Adrenal gland (tissue), 12 donors: ENCODE data around the gene GNAT1. TPM values are rescaled to one million over a fixed set of nuclear protein-coding genes. Genes with fewer than 3 reads are reported as not detected.

ENCODE experiments used
- DNase-seq, 7 donors: peaks; one replicate each; pipeline ENCODE4 v3.0.0-alpha.2; 2019 to 2020
- H3K27ac ChIP-seq, 5 donors: fragments of 200-600 bp; sonication (generic) in 4 of 5; 1 replicate in 3 of 5; 2 replicates in 2 of 5; pipeline versions ENCODE4 v1.5.1 to v1.8.0; 2016 to 2020; ENCODE audit warnings: mild to moderate bottlenecking in 1 of 5
- H3K27me3 ChIP-seq: fragments of 200-600 bp; 2 replicates; pipeline ENCODE4 v1.8.0; 2021
- H3K36me3 ChIP-seq, 2 donors: fragments of 200-600 bp; replicated peaks in 1 of 2; 1 replicate in 1 of 2; 2 replicates in 1 of 2; pipeline versions ENCODE4 v1.5.1 to v1.8.0; 2018 to 2022
- H3K4me1 ChIP-seq, 2 donors: fragments of 200-600 bp; replicated peaks in 1 of 2; 1 replicate in 1 of 2; 2 replicates in 1 of 2; pipeline versions ENCODE4 v1.5.1 to v1.8.0; 2018 to 2021
- H3K4me3 ChIP-seq, 4 donors: fragments of 200-600 bp; sonication (generic) in 3 of 4; one replicate each; pipeline ENCODE4 v1.5.1; 2016 to 2018
- H3K9me3 ChIP-seq, 3 donors: fragments of 200-600 bp; sonication (generic) in 1 of 3; replicated peaks in 1 of 3; 1 replicate in 2 of 3; 2 replicates in 1 of 3; pipeline versions ENCODE4 v1.5.1 to v1.8.0; 2016 to 2021
- POLR2A ChIP-seq, 2 donors: fragments of 450-650 bp; IDR thresholded peaks; one replicate each; pipeline ENCODE4 v1.6.1; 2017; ENCODE audit warnings: antibody characterized with exemption in 2 of 2, mild to moderate bottlenecking in 2 of 2, moderate library complexity in 1 of 2
- WGBS, 4 donors: extraction: QIAGEN DNeasy Blood & Tissue Kit in 2 of 4; methylation state at CpG; one replicate each; pipeline versions ENCODE4 v1.1.5 to v1.1.7; 2013 to 2017; 5-methylcytosine and 5-hydroxymethylcytosine counted together
- intact Hi-C, 2 donors: fragments of 100-400 bp; cut with DNase I; formaldehyde crosslinking; loops; one replicate each; pipeline versions ENCODE4 v1.14.1 to v1.15.0; 2022 to 2023
- polyA plus RNA-seq, 3 donors: library from polyadenylated mRNA; stranded (reverse); fragments of 200-250 nt in 2 of 3; fragments of 350-450 nt in 1 of 3; fragmentation: Illumina TruSeq in 1 of 3; extraction: RNeasy Lipid Tissue Mini Kit (QIAGEN cat#74804) in 1 of 3; gene quantifications; one replicate each; pipeline ENCODE4 v1.2.3, GENCODE V29; 2013 to 2014
- total RNA-seq, 9 donors: library from RNA; depleted of rRNA in 4 of 9; stranded (reverse); fragments of >200 nt in 4 of 9; fragments of 120-200 nt in 1 of 9; fragmentation: NEBNext Ultra II Directional in 1 of 9; extraction: Animal tissue kit (Norgen Biotek cat#: 25700) in 1 of 9; gene quantifications; one replicate each; pipeline versions ENCODE4 v1.1.0 to v1.2.4, GENCODE V29; 2013 to 2023
- TF ChIP-seq, protein P1 (sequence below), 6 experiments: fragments of 450-650 bp in 4 of 6; fragments of 200-600 bp in 2 of 6; sonication (generic) in 1 of 6; IDR thresholded peaks; 1 replicate in 5 of 6; 2 replicates in 1 of 6; pipeline versions ENCODE4 v1.5.1 to v1.8.0; 2016 to 2021; ENCODE audit warnings: antibody characterized with exemption in 6 of 6, mild to moderate bottlenecking in 2 of 6, moderate library complexity in 1 of 6
- donor health status: healthy with polysubstance abuse.
- donor health status: Bipolar disorder and iron deficiency.
- donor health status: DM: yes; HTN: yes; CAD: no.
- donor health status: DM: no; HTN: no; CAD: no.
- donor health status: DM: no; HTN: no; CAD: no.
- donor health status: DM: yes; HTN: yes; CAD: no.

GNAT1 gene
- total and polyA plus RNA-seq, 12 donors: not detected

DNA sequence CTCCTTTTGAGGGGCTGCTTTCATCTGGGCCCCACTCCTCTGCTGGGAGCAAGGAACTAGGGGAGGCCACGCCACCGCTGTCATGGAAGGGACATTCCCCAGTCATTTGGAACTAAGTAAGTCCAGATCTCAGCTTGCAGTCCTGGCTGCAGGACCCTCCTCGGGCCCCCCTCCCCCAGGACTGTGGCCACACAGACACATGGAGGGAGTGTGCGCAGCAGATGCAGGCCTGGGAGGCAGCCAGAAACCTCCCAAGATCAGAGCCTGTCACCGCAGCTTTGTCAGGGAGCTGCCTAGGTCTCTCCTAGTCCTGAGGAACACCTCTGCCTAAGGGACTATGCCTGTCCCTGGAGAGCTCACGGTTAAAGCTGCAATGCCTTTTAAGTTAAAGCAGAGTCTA is 43.5 kb upstream of the GNAT1 start:
- Histone ChIP-seq H3K36me3 (no peaks in the 10 kb centered on the region), H3K27me3 (no peaks in the 10 kb centered on the region), H3K4me3 (no peak overlapping the region), H3K4me1 (no peaks in the 10 kb centered on the region), H3K27ac (no peak overlapping the region), H3K9me3 (no peaks in the 10 kb centered on the region)
- intact Hi-C loops: no loop called here
- TF ChIP-seq, protein P1, sequence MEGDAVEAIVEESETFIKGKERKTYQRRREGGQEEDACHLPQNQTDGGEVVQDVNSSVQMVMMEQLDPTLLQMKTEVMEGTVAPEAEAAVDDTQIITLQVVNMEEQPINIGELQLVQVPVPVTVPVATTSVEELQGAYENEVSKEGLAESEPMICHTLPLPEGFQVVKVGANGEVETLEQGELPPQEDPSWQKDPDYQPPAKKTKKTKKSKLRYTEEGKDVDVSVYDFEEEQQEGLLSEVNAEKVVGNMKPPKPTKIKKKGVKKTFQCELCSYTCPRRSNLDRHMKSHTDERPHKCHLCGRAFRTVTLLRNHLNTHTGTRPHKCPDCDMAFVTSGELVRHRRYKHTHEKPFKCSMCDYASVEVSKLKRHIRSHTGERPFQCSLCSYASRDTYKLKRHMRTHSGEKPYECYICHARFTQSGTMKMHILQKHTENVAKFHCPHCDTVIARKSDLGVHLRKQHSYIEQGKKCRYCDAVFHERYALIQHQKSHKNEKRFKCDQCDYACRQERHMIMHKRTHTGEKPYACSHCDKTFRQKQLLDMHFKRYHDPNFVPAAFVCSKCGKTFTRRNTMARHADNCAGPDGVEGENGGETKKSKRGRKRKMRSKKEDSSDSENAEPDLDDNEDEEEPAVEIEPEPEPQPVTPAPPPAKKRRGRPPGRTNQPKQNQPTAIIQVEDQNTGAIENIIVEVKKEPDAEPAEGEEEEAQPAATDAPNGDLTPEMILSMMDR (IDR thresholded peaks at IDR 0.05): no peak
- no peak for TF ChIP-seq POLR2A (IDR thresholded peaks at IDR 0.05)
- no peak for DNase-seq
- WGBS, 4 donors: 65 to 81% (median 74%) methylated on average over 1 to 6 of the region's 6 CpGs

DNA sequence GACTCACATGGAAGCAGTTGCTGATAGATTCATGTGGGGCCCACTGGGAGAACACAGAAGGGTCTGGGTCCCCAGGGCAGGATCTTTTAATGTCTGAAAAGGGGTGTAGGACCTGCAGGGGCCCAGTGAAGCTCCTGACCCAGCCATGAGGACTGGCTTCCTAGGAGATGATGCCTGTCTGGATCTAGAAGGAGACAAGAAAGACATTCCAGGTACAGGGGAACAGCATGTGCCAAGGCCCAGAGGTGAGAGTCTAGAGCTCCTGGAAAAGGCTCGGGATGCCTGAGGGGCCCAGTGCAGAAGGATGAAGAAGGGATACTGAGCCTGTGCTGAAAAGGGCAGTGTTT is 41.0 kb upstream of the GNAT1 start:
- WGBS, 4 donors: 90 to 96% (median 94%) methylated on average over 1 of the region's 1 CpG
- H3K4me1 ChIP-seq: peaks cover 4 to 6% of the 10 kb centered on the region in 2 donors
- H3K36me3 ChIP-seq: no peaks in the 10 kb centered on the region
- intact Hi-C loops: no loop called here
- H3K27ac ChIP-seq: no peak overlapping the region
- TF ChIP-seq, protein P1 (IDR thresholded peaks at IDR 0.05): no peak
- no peak for TF ChIP-seq POLR2A (IDR thresholded peaks at IDR 0.05)
- no peak for DNase-seq
- no peak overlapping the region for H3K4me3 ChIP-seq
- H3K27me3 ChIP-seq: no peaks in the 10 kb centered on the region
- no peaks in the 10 kb centered on the region for H3K9me3 ChIP-seq

DNA sequence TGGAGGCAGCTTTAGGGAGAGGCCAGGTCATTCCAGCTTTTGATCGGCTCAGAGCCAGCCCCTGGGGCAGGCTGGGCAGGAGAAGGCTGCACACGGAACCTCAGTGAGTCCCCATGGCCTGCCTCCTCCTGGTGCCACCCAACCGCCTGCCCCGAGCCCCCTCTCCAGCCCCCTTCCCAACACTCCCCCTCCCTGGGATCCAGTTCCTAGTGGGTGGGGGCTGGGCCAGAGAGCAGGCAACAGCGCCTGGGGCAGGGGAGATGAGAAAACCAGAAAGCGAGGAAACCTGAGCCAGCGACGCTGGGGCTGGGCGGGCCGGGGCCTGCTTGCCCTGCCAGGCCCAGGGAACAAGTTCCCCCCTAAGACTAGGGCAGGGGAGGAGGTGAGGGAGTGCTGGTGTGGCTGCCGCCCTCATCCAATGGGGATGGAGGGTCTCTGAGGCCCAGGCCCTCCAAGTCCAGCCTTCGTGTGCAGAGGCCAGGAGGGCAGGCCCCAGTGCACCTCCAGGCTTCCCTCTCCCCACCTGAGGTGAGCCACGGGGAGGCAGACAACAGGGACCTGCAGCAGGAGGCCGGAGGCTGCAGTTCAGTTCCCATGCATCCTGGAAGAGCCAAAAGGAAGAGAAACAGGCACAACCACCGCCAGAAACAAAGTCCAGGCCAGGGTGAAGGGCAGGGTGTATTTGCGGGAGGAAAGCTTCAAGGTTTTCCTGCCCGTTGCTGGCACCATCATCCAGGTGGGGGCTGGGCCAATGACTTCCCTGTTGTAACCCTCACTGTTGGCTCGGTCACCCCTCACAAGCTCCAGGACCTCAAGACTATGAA is 40.3 kb upstream of the GNAT1 start:
- DNase-seq: no peak
- peaks cover 4 to 12% of the 10 kb centered on the region in 2 donors for H3K4me1 ChIP-seq
- no peak overlapping the region for H3K4me3 ChIP-seq
- H3K36me3 ChIP-seq: no peaks in the 10 kb centered on the region
- H3K9me3 ChIP-seq: no peaks in the 10 kb centered on the region
- intact Hi-C loops: no loop called here
- H3K27me3 ChIP-seq: no peaks in the 10 kb centered on the region
- 63 to 84% (median 79%) methylated on average over 9 to 18 of the region's 18 CpGs for WGBS, 4 donors
- TF ChIP-seq POLR2A (IDR thresholded peaks at IDR 0.05): no peak
- TF ChIP-seq, protein P1 (IDR thresholded peaks at IDR 0.05): no peak
- H3K27ac ChIP-seq: no peak overlapping the region

- 74 to 100% (median 90%) methylated on average over 3 to 5 of the region's 5 CpGs for WGBS, 4 donors
- intact Hi-C loops: no loop called here
- no peak overlapping the region for H3K27ac ChIP-seq
- H3K4me3 ChIP-seq: no peak overlapping the region
- TF ChIP-seq, protein P1 (IDR thresholded peaks at IDR 0.05): no peak
- TF ChIP-seq POLR2A (IDR thresholded peaks at IDR 0.05): no peak
- no peak for DNase-seq
- H3K27me3 ChIP-seq: no peaks in the 10 kb centered on the region
- peaks cover 4 to 12% of the 10 kb centered on the region in 2 donors for H3K4me1 ChIP-seq
- no peaks in the 10 kb centered on the region for H3K9me3 ChIP-seq
- H3K36me3 ChIP-seq: no peaks in the 10 kb centered on the region
Observed at GRCh38 chr3:50151728-50152127, 39.7 kb upstream of the GNAT1 start.
